Uterus (tissue), 2 donors: ENCODE data around the gene THAP6.

Experiments used
- CTCF ChIP-seq, 4 experiments: fragments of 200-600 bp in 2 of 4; fragments of 450-650 bp in 2 of 4; sonication (generic) in 2 of 4; IDR thresholded peaks; one replicate each; pipeline ENCODE4 v1.5.1; 2016 to 2019; ENCODE audit warnings: antibody characterized with exemption in 4 of 4, mild to moderate bottlenecking in 2 of 4, moderate library complexity in 1 of 4
- POLR2A ChIP-seq, 2 donors: fragments of 450-650 bp; IDR thresholded peaks; one replicate each; pipeline ENCODE4 v1.6.1; 2016; ENCODE audit warnings: antibody characterized with exemption in 2 of 2, mild to moderate bottlenecking in 1 of 2, moderate library complexity in 1 of 2

- TF ChIP-seq CTCF (IDR thresholded peaks at IDR 0.05) (no peak), POLR2A (IDR thresholded peaks at IDR 0.05) (no peak)
These were observed 47.5 kb downstream of the THAP6 start for GRCh38 chr4:75561789-75562188.
